ENCODE data around the gene BEST4.

The BEST4 gene

DNA sequence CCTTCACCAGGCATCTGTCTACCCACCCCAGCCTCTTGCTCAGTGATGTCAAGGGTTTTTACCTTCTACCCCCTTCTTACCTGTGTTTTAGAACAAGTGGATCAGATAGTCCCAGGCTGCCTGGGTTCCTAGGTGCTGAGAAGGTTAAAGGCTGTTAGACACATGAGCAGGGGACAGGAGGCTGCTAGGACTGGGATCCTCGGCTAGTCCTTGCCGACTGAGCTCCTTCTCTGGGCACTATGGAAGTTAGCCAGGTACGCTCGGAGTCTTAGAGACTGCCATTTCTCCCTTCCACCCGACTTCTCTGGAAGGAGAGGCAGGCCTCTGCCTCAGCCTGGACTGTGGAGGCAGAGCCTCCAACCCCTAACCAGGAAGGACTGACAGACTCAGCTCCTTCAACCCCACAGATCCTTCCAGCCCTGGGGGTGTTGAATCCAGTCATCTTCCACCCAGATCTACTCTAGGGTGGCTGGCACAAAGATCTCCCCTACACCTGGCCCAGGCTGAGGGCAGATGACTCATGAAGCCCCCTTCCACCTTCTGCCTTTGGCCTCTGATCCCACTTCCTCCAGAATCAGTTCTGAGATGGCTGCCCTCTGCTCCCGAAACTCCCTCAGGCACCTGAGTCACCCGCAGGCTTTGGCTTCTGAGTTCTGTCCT lies 18.9 kb upstream of the BEST4 start, which contains the start of gene DYNLT4:
TSS of gene DYNLT4 (minus strand) at position 648 of the 660 bp plus-strand sequence. CDS start 683 bp downstream, outside the sequence.
- no peak for TF ChIP-seq CTCF (IDR thresholded peaks at IDR 0.05; ENCODE audit: insufficient read depth, low read length)
- TF ChIP-seq, protein P1, sequence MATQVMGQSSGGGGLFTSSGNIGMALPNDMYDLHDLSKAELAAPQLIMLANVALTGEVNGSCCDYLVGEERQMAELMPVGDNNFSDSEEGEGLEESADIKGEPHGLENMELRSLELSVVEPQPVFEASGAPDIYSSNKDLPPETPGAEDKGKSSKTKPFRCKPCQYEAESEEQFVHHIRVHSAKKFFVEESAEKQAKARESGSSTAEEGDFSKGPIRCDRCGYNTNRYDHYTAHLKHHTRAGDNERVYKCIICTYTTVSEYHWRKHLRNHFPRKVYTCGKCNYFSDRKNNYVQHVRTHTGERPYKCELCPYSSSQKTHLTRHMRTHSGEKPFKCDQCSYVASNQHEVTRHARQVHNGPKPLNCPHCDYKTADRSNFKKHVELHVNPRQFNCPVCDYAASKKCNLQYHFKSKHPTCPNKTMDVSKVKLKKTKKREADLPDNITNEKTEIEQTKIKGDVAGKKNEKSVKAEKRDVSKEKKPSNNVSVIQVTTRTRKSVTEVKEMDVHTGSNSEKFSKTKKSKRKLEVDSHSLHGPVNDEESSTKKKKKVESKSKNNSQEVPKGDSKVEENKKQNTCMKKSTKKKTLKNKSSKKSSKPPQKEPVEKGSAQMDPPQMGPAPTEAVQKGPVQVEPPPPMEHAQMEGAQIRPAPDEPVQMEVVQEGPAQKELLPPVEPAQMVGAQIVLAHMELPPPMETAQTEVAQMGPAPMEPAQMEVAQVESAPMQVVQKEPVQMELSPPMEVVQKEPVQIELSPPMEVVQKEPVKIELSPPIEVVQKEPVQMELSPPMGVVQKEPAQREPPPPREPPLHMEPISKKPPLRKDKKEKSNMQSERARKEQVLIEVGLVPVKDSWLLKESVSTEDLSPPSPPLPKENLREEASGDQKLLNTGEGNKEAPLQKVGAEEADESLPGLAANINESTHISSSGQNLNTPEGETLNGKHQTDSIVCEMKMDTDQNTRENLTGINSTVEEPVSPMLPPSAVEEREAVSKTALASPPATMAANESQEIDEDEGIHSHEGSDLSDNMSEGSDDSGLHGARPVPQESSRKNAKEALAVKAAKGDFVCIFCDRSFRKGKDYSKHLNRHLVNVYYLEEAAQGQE (IDR thresholded peaks at IDR 0.05; ENCODE audit: insufficient replicate concordance, low read depth) = no peak
- TF ChIP-seq SPI1 (IDR thresholded peaks at IDR 0.05; ENCODE audit: borderline replicate concordance, low read depth) = no peak
- TF ChIP-seq POLR2AphosphoS5 (IDR thresholded peaks at IDR 0.05; ENCODE audit: low read depth) = no peak
- no peak for TF ChIP-seq GABPA (IDR thresholded peaks at IDR 0.05; ENCODE audit: low read depth)
- H3K27ac ChIP-seq (replicated peaks) = peak within 1 kb of the TSS; percentile 100
- DNase-seq (ENCODE audit: low read depth in 1 of 2, low spot score in 1 of 2) = no peak

GRCh38 chr1:44806025-44806703 lies 18.2 kb upstream of the BEST4 start:
- H3K27ac ChIP-seq (replicated peaks) = peak overlapping the region; percentile 100

More for the DNA sequence above, 18.9 kb upstream of the BEST4 start, which contains the start of gene DYNLT4:
- Histone ChIP-seq H3K27me3 (ENCODE audit: insufficient read depth, poor library complexity, severe bottlenecking) (no peaks in the 10 kb centered on the region), H3K4me3 (replicated peaks; ENCODE audit: insufficient read depth, low read length) (no peak within 1 kb of the TSS)

More at GRCh38 chr1:44806025-44806703, 18.2 kb upstream of the BEST4 start:
- TF ChIP-seq SPI1 (IDR thresholded peaks at IDR 0.05; ENCODE audit: borderline replicate concordance, low read depth) (no peak), CTCF (IDR thresholded peaks at IDR 0.05; ENCODE audit: insufficient read depth, low read length) (no peak), POLR2AphosphoS5 (IDR thresholded peaks at IDR 0.05; ENCODE audit: low read depth) (no peak), GABPA (IDR thresholded peaks at IDR 0.05; ENCODE audit: low read depth) (no peak)
- TF ChIP-seq, protein P1 (IDR thresholded peaks at IDR 0.05; ENCODE audit: insufficient replicate concordance, low read depth) = no peak
- DNase-seq (ENCODE audit: low read depth in 1 of 2, low spot score in 1 of 2) = no peak
- H3K4me3 ChIP-seq (replicated peaks; ENCODE audit: insufficient read depth, low read length) = no peak overlapping the region
- H3K27me3 ChIP-seq (ENCODE audit: insufficient read depth, poor library complexity, severe bottlenecking) = no peaks in the 10 kb centered on the region

All from HL-60 (cell line).